ENCODE results near the gene MRGPRX3.

DNA sequence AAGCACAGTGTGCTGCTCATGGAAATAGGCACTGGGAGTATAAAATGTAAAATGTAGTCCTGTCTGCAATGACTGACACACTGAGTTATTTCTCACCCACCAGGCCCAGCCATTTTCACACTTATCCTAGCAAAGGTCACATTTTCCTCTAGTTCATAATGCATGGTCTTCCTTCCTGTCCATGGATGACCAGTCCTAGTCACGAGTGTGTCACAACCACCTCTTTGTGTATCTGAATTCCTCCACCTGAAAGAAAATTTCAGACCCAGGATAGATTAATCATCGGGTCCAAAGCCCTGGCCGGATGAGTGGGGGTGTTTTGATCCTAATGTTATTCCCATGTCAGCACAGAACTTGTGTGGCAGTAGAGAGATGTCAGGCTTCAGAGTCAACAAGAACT lies 40.3 kb downstream of the MRGPRX3 start, which contains the start of gene MRGPRX4:
- TF ChIP-seq POLR2A (IDR thresholded peaks at IDR 0.05) (no peak), POLR2AphosphoS5 (IDR thresholded peaks at IDR 0.05) (no peak)
- TF ChIP-seq, protein P1, sequence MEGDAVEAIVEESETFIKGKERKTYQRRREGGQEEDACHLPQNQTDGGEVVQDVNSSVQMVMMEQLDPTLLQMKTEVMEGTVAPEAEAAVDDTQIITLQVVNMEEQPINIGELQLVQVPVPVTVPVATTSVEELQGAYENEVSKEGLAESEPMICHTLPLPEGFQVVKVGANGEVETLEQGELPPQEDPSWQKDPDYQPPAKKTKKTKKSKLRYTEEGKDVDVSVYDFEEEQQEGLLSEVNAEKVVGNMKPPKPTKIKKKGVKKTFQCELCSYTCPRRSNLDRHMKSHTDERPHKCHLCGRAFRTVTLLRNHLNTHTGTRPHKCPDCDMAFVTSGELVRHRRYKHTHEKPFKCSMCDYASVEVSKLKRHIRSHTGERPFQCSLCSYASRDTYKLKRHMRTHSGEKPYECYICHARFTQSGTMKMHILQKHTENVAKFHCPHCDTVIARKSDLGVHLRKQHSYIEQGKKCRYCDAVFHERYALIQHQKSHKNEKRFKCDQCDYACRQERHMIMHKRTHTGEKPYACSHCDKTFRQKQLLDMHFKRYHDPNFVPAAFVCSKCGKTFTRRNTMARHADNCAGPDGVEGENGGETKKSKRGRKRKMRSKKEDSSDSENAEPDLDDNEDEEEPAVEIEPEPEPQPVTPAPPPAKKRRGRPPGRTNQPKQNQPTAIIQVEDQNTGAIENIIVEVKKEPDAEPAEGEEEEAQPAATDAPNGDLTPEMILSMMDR (IDR thresholded peaks at IDR 0.05), result no peak

Measured in prostate gland (tissue), 2 donors.